K562 (cell line): ENCODE data around the gene TNNT2. TPM values are rescaled to one million over a fixed set of nuclear protein-coding genes. Genes with fewer than 3 reads are reported as not detected.

Experiments used
- BRCA1 ChIP-seq, 2 experiments: fragments of 450-650 bp in 1 of 2; sonication (generic) in 1 of 2; formaldehyde crosslinking in 1 of 2; IDR thresholded peaks; 2 replicates each; pipeline versions ENCODE4 v1.5.0 to v1.6.1; 2017 to 2020; ENCODE audit warnings: mild to moderate bottlenecking in 1 of 2, missing genetic modification reagents in 1 of 2
- RREB1 ChIP-seq: fragments of 250-450 bp; sonication (Bioruptor Pico); IDR thresholded peaks from 2 replicates; pipeline ENCODE4 v1.4.0; 2020
- polyA plus RNA-seq, 8 experiments: library from polyadenylated mRNA; depleted of rRNA in 4 of 8; stranded (reverse) in 5 of 8; unstranded in 3 of 8; fragments of >200 nt; fragmentation: Nextera tagmentation in 2 of 8; fragmentation: Illumina TruSeq in 1 of 8; extraction: Ambion mirVana in 2 of 8; extraction: Trizol in 1 of 8; gene quantifications; 2 replicates each; pipeline versions ENCODE4 v1.2.1 to v1.2.3, GENCODE V29; 2011 to 2014; ENCODE audit warnings: inconsistent platforms in 1 of 8, missing spikeins in 1 of 8
- total RNA-seq, 7 experiments: library from RNA; depleted of rRNA in 6 of 7; stranded (reverse); fragments of >200 nt in 6 of 7; fragmentation: Illumina TruSeq in 2 of 7; extraction: Trizol in 2 of 7; gene quantifications; 2 replicates each; pipeline versions ENCODE4 v1.2.1 to v1.2.3, GENCODE V29; 2011 to 2021; ENCODE audit warnings: low replicate concordance in 1 of 7
- TF ChIP-seq, protein P1 (sequence below): fragments of 450-650 bp; IDR thresholded peaks from 2 replicates; pipeline ENCODE4 v1.6.1; 2018; ENCODE audit warnings: mild to moderate bottlenecking, low read depth; ENCODE audit not compliant: partially characterized antibody

TNNT2 gene
- total and polyA plus RNA-seq, 9 of the 15 experiments (the other 6 are each of a cell fraction or from before 2014, with no cell fraction given): not detected

DNA sequence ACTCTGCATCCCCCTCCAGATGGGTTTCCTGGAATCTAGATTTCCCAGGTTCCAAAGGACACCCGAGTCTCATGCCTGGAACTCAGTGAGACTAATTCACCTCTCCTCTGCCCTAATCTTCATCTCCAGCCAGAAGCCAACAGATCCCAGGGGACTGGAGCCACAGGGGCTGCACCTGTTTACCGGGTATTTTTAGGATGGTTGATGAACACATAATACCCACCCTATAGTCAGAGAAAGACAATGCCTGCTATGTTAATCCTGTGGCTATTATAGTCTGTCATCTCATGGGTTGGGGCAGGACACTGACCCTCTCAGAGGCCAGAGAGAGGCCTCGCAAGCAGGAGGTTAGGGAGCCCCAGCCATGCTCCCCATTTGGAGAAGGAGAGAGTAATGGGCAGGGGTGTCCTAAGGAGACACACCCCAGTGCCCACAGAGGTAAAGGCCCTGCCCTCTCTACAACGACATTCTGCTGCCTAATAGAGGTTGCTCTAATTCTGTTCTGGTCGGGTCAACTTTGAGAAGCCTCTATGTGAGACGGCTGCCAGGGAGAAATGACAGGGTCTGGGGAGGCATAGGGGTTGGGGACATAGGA, 45.1 kb upstream of the TNNT2 start (continued):
- TF ChIP-seq RREB1 (no peak), BRCA1 (IDR thresholded peaks at IDR 0.05) (no peak), BRCA1 (CRISPR knock-in tag; IDR thresholded peaks at IDR 0.05) (no peak)
- TF ChIP-seq, protein P1, sequence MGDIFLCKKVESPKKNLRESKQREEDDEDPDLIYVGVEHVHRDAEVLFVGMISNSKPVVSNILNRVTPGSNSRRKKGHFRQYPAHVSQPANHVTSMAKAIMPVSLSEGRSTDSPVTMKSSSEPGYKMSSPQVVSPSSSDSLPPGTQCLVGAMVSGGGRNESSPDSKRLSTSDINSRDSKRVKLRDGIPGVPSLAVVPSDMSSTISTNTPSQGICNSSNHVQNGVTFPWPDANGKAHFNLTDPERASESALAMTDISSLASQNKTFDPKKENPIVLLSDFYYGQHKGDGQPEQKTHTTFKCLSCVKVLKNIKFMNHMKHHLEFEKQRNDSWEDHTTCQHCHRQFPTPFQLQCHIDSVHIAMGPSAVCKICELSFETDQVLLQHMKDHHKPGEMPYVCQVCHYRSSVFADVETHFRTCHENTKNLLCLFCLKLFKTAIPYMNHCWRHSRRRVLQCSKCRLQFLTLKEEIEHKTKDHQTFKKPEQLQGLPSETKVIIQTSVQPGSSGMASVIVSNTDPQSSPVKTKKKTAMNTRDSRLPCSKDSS: no peak
